Medulla oblongata (tissue), 1 donor: Measurements from ENCODE around the gene SUGP1.

Experiments
- DNase-seq: peaks from one replicate; pipeline ENCODE4 v3.0.0-alpha.2; 2015; ENCODE audit errors: extremely low spot score

The SUGP1 gene

GRCh38 chr19:19342086-19343015, 22.0 kb upstream of the SUGP1 start:
- DNase-seq = peak; percentile 22

DNA sequence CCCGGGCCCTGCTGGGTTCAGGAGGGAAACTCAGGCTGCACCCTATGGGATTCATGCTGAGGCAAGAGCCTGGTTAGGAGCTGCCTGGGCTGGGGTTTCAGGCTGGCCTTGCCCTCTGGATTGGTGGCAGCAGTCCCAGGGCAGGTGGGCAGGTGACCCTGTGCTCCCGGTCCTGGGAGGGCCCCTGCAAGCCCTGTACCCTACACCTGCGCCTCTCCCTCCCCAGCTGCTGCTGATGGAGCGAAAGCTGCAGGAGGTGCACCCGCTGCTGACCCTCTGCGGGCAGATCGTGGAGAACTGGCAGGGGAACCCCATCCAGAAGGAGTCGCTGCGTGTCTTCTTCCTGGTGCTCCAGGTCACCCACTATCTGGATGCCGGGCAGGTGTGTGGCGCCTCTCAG, 20.7 kb upstream of the SUGP1 start:
- DNase-seq = no peak

DNA sequence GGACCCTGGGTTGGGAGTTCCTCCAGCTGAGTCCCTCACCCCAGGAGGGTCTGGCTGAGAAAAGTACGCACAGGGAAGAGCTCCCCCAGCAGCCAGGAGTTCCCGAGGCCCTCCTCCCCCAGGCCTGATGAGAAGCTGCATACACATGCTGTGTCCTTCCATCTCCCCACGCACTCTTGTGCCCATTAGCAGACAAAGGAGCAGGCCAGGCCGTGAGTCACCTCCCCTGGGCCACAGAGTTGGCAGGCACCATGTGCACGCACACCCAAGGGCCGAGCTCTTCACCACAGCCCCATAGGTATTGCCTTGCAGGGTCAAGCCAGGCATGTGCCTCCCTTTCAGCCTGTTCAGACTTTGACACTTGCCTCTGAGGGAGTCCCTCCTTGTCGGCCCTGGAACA, 17.8 kb upstream of the SUGP1 start:
- no peak for DNase-seq

- no peak for DNase-seq
Measured at GRCh38 chr19:19337120-19337519, 16.8 kb upstream of the SUGP1 start.

GRCh38 chr19:19336597-19336996, 16.3 kb upstream of the SUGP1 start:
- DNase-seq = no peak

- no peak for DNase-seq
Measured at GRCh38 chr19:19335408-19336158, 15.3 kb upstream of the SUGP1 start.

DNA sequence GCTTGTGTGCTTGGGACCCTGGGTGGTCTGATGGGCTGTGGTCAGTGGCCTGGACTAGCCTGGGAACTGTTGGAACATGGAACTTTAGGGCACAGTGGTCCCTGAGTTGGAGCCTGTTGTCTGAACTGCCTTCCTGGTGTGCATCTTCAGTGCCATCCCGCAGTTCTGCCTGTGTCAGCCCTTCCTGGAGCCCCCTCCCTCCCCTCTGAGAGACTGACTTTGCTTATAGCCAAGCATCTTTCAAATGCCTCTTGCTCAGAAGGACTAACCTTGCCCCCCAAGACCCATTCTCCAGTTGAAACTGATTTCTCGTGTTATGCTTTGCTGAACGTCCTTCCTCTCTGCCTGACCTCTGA, 14.7 kb upstream of the SUGP1 start:
- no peak for DNase-seq

GRCh38 chr19:19334063-19334988, 14.0 kb upstream of the SUGP1 start:
- DNase-seq = no peak

GRCh38 chr19:19329126-19329525, 8.8 kb upstream of the SUGP1 start:
- no peak for DNase-seq

- DNase-seq = no peak
Measured at GRCh38 chr19:19327672-19328071, 7.4 kb upstream of the SUGP1 start.

DNA sequence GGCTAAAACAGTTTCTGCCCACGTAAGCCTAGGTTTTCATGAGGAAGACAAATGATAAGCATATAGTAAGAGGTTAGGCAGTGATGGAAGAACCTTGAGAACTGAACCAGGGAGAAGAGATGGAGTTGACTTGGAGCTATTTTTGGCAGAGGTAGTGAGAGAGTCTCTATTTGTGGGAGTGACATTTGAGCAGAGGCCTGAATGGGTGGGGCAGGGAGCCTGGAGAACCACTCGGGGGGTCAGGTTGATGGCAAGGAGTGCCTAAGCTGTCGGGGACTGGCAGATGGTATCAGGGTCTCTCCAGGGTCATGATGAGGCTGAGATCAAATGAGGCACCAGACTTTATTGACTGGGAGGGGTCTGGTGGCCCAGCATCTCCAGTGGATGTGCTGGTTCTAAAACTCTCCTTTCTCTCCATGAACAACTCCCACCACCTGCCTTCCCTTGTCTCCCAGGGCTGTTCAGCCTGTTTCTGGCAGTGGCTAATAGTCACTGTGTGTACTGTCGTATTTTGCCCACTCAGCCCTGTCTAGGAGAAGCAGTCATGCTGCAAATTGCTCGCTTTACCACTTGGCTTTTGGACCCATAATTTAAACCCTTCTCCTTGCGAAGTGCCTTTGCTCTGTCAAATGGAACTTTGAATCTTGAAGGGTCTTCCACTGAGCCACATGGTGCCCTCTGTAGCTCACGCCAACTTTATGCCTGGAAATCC, 3.9 kb upstream of the SUGP1 start:
- DNase-seq = no peak

- peak; percentile 6 for DNase-seq
Measured at GRCh38 chr19:19321141-19321577, 850 bp upstream of the SUGP1 start.

DNA sequence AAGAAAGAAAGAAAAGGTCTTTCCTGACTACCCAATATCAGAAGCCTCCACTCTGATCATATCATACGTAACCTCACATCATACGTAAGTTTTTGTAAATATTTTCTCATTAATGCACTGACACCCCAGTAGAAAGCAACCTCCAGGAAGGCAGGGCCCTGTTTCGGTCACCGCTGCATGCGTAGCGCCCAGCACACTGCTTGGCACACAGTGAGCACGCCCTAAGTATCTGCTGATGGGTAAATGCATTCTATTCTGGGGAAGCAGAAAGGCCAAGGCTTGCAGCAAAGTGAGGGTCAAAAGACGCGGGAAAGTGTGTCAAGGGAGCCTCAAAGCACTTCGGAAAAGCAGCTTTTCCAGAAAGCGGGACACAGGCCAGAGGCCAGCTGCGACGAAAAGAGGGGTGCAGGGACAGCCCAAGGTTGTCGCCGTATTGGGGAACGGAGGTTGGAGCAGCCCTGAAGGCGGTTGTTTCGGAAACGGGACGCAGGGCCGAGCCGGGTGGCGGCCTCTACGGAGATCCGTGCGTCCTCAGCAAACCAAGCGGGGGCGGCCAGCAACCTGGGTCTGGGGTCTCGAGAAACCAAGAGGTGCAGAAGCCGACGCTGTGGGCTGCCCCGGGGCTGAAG, 463 bp downstream of the SUGP1 start:
- DNase-seq = no peak

DNA sequence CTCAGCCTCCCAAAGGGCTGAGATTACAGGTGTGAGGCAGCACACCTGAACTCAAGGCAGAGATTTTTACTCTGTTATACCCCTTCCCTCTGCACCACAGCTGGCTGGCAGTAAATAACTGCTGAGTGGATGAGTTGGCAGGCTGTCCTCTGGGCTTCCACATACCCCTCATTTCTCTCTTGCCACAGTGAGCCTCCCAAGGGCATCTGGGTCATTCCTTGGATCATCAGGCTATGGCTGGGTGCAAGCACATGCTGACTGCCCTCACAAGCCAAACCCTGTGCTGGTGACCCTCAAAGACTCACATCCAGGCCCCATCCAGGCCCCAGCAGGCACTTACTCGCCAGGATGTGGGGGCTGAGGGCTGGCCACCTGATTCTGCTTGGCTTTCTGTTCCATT, 4.2 kb downstream of the SUGP1 start:
- DNase-seq = no peak

DNA sequence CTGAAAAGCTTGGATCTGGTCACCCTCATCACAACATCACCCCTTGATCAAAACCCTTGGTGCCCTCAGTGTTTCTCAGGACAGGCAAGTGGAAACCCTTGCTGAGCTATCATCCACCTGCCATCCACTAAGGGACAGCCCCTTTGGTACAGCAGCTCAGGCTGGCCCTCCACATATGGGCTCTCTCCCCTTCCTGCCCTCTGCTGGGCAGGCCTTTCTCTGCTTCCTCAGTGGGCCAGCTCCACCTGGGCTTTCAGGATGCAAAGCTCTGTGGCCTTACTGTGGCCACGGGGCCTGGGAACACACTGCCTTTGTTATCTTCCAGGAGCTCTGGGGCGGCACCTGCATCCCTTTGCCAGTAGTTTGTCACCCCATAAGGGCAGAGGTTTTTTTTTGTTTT, 4.9 kb downstream of the SUGP1 start:
- DNase-seq = no peak

GRCh38 chr19:19308373-19308772, 11.9 kb downstream of the SUGP1 start:
- DNase-seq = no peak

- no peak for DNase-seq
Measured at GRCh38 chr19:19306191-19306590, 14.1 kb downstream of the SUGP1 start.

DNA sequence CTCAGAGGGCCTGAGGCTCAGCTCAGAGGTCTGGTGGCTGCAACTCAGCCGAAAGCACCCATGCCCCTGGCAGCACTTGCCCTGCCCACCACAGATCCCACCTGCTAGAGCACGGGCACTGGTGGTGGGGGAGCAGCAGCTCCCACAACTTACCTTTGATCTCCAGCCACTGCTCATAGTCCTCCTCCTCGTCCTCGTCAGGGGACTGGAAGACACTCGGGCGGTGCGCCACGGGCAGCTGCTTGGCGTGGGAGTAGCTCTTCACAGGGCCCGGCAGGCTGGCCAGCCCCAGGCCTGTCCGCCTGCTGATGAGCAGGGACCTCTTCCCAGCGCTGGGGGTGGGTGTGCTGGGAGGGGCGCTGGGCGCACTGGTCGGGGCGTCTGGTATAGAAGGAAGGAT, 14.6 kb downstream of the SUGP1 start:
- DNase-seq = no peak

DNA sequence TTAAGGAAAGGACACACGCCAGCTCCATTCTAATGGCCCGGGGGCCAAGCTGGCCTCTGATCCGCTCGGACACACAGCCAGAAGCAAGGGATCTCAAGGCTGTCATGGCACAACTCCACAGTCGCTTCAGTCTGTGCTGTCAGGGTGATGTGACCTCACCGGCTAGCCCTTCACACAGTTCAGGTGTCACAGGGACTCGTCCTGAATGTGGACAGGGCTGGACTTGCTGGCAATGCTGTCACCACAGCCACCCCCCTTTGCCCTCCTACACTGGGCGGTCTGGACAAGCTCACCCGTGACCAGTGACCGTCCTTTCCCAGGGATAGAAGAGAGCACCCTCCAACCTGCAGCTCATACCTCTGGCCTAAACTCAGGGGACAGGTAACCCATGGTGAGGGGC, 15.2 kb downstream of the SUGP1 start:
- no peak for DNase-seq

GRCh38 chr19:19304186-19304965, 15.9 kb downstream of the SUGP1 start:
- peak; percentile 33 for DNase-seq
